ENCODE results near the gene TST.
A peak's percentile ranks its signal among the peaks of the same experiment; 100 is the strongest.

The TST gene

DNA sequence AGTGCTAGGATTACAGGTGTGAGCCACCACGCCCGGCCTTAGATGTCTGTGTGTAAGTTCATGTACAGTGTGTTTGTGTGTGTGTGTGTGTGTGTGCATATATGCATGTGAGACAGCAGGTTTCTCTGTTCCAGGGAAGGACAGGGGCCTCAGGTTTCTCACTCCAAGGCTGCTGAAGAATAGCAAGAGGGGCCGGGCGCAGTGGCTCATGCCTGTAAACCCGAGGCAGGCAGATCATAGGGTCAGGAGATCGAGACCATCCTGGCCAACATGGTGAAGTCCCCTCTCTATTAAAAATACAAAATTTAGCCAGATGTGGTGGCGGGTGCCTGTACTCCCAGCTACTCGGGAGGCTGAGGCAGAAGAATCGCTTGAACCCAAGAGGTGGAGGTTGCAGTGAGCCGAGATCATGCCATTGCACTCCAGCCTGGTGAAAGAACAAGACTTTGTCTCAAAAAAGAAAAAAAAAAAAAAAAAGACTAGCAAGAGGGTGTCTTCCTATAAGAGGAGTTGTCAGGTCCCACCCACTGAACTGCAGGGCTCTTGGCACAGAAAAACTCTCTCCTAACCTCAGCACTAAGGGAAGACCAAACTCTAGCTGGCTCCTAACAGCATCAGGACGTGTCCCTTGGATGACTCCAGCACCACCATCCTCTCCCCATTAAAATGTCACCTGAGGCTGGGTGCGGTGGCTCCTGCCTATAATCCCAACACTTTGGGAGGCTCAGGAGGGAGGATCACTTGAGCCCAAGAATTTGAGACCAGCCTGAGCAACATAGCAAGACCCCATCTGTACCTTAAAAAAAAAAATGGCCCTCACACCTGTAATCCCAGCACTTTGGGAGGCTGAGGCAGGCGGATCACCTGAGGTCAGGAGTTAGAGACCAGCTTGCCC is 40.0 kb downstream of the TST start:
- DNase-seq, result no peak

GRCh38 chr22:36977947-36978660 is 41.1 kb downstream of the TST start:
- peak; percentile 81 for DNase-seq

GRCh38 chr22:36977401-36977861 is 41.8 kb downstream of the TST start:
- DNase-seq, result peak; percentile 22

GRCh38 chr22:36976606-36977005 is 42.6 kb downstream of the TST start:
- no peak for DNase-seq

DNA sequence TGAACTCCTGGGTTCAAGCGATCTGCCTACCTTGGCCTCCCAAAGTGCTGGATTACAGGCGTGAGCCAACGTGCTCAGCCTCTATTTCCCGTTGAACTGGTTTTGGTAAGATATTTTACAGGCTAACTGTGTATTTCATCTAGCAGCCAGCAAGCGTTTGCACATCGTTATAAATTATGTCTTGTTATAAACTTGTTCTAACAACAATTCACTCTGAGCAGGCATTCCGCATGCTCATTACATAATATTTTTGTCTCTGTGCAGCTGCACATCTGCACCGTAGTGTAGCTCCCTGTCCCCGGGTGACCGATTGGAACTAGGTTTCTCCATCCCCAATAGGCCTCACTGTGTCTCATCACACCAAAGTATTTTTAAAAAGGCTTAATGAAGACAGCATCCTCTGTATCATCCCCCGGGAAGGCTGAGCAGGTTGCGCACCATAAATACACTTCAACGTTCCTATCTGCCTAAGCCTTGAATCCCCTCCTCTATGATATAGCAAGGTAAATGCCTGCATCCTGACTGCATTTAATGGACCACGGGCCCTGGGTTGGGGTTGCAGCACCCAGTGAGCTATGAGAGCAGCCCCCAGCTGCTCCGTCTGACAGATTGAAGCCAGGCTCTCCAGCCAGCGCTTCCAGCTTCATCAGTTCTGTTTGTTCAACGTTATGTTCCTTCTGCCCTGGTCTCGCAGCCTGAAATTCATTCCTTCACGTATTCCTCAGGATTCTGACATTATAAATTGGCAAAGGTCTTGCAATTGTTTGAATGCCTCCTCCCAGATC is 47.7 kb downstream of the TST start:
- no peak for DNase-seq

DNA sequence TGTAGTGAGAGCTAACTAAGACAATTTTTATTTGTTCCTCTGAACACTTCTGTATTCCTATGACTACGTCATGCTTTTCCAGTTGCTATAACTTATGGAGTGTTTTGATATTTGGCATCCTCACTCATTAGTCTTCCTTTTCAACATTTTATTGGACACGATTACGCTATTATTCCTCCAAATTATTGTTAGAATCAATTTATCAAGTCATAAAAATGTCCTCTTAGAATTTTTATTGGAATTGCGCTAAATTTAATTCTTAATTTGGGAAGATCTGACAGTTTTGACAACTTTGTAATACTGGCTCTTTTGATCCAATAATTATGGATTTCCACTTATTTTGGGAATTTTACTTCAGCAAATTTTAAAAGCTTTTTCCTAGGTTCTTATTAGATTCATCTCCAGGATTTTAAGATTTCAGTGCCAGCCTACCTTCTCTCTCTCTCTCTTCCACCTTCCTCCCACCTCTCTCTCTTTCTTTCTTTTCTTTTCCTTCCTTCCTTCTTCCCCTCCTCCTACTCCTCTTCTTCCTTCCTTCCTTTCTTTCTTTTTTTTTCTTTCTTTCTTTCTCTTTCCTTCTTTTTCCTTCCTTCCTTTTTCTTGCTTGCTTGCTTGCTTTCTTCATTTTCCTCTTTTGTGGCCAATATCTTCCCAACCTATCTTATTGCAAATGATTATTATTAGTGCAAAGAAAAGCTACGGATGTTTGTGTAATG is 50.8 kb downstream of the TST start:
- DNase-seq, result no peak

GRCh38 chr22:36966851-36967540 is 52.3 kb downstream of the TST start:
- DNase-seq, result no peak

GRCh38 chr22:36965696-36966095 is 53.6 kb downstream of the TST start:
- DNase-seq, result no peak

DNA sequence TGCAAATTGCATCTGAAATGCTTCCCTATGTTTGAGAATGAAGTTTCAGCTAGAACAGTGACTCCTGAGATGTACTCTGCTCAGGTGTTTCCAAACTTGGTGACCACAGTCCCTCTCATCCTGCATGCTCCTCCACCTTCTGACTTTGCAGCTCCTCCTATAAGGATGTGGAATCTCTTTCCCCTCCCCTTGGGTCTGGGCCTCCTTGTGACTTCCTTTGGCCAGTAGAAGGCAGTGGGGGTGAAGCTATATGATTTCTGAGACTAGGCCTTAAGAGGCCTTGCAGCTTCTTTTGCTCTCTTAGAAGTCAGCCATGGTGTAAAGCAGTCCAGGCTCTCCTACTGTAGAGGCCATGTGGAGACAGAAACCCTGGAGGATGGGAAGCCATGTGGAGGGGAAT is 55.1 kb downstream of the TST start:
- no peak for DNase-seq

DNA sequence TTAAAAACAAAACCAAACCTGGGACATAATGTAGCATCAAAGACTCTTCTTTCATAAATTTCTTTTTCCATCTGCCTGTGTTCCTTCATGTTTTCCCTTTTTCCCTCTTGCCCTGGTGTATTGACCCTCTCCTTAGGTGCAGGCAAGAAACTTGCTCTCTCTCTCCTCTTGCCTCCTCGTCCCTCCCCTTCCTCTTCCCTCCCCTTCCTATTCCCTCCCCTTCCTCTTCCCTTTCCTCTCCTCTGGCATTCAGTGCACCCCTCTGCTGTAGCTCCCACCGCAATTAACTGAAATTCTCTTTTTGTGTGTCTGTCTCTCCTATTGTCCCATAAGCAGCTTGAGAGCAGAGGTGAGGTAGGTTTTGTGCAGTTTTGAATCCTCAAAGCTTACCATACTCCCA is 55.9 kb downstream of the TST start:
- no peak for DNase-seq

GRCh38 chr22:36961626-36962025 is 57.6 kb downstream of the TST start:
- no peak for DNase-seq
